B cell (primary cell): ENCODE measurements around the gene EXOC6B.

Experiments used
- EZH2 ChIP-seq: IDR thresholded peaks from 2 replicates; pipeline ENCODE4 v1.6.1; 2012; ENCODE audit warnings: borderline replicate concordance, low read depth, mild to moderate bottlenecking, moderate library complexity, low read length; ENCODE audit not compliant: insufficient read depth, poor library complexity, severe bottlenecking
- TF ChIP-seq, protein P1 (sequence below): fragments of 200-600 bp; IDR thresholded peaks from one replicate; pipeline ENCODE4 v1.8.0; 2022; ENCODE audit warnings: antibody characterized with exemption, mild to moderate bottlenecking

DNA sequence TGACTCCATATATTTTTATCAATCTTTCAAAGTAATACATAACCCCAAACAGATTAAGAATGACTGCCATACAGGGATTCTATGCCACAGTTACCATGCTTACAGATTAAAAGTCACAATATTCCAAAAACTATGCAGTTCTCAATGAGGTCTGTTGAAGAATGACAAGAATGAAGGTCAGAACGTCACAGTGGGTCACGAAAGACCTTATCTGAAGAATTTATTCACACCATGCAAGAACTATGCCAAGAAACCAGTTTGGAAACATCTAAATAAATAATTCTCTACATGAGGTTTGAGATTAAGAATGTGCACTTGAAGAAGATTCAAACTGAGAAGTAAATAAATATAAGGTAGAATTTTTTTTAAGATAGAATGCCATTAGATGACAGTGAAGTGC, 253.3 kb downstream of the EXOC6B start:
- TF ChIP-seq, protein P1, sequence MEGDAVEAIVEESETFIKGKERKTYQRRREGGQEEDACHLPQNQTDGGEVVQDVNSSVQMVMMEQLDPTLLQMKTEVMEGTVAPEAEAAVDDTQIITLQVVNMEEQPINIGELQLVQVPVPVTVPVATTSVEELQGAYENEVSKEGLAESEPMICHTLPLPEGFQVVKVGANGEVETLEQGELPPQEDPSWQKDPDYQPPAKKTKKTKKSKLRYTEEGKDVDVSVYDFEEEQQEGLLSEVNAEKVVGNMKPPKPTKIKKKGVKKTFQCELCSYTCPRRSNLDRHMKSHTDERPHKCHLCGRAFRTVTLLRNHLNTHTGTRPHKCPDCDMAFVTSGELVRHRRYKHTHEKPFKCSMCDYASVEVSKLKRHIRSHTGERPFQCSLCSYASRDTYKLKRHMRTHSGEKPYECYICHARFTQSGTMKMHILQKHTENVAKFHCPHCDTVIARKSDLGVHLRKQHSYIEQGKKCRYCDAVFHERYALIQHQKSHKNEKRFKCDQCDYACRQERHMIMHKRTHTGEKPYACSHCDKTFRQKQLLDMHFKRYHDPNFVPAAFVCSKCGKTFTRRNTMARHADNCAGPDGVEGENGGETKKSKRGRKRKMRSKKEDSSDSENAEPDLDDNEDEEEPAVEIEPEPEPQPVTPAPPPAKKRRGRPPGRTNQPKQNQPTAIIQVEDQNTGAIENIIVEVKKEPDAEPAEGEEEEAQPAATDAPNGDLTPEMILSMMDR: no peak
- no peak for TF ChIP-seq EZH2
